ENCODE results near the gene PPEF1. TPM values are rescaled to one million over a fixed set of nuclear protein-coding genes. Genes with fewer than 3 reads are reported as not detected.

Gene PPEF1
- total and polyA plus RNA-seq, 2 of the 4 experiments (the other 2 are of a cell fraction) = not detected

DNA sequence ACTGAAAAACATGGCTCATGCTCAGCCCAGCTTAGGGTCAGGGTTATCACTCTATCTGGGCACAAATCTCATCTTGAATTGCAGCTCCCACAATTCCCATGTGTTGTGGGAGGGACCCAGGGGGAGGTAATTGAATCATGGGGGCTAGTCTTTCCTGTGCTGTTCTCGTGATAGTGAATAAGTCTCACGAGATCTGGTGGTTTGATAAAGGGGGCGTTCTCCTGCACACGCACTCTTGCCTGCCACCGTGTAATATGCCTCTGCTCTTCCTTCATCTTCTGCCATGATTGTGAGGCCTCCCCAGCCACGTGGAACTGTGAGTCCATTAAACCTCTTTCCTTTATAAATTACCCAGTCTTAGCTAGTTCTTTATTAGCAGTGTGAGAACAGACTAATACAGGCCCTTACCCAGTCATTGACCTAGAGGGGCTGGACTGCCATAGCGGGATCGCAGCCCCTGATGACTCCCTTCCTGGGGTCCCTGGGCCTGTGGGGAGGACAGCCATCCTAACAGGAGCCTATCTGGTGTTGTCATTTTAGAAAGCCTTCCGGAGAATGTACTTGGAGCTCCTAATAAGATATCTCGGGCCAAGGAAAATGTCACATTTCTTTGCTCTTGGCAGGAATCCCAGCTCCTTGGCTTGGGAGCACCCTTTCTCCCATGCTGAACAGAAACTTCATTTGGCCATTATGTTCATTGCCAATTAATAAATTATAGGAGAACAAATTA lies 163.9 kb downstream of the PPEF1 start:
- no peak overlapping the region for H4K91ac ChIP-seq (ENCODE audit: insufficient read depth, low read depth, low read length)
- DNase-seq (no peak), ATAC-seq (ENCODE audit: low read depth) (no peak)
- no peaks in the 10 kb centered on the region for H3K79me1 ChIP-seq (ENCODE audit: low read depth in 1 of 2, low read length in 2 of 2)
- CTCF ChIA-PET = interaction anchor here (0.8 kb wide), 1 partner anchor 461 kb away, joined by 3 read pairs; no protein-coding TSS in a partner anchor
- H3K56ac ChIP-seq (ENCODE audit: extremely low read depth, insufficient read depth, low read length) = no peak overlapping the region
- POLR2A ChIA-PET (ENCODE audit: unreplicated experiment) = no interaction called here
- no peaks in the 10 kb centered on the region for H3K36me3 ChIP-seq (ENCODE audit: control insufficient read depth, insufficient read depth, low read length)
- H2AFZ ChIP-seq (replicated peaks; ENCODE audit: low read length, poor library complexity) = no peak overlapping the region
- BruUV-seq (replicated peaks) = no TSS peak
- no peak overlapping the region for H3K9ac ChIP-seq (ENCODE audit: low read depth, low read length)
- no peak overlapping the region for H2BK5ac ChIP-seq (ENCODE audit: low read depth, low read length, poor library complexity, severe bottlenecking)
- TF ChIP-seq, protein P1, sequence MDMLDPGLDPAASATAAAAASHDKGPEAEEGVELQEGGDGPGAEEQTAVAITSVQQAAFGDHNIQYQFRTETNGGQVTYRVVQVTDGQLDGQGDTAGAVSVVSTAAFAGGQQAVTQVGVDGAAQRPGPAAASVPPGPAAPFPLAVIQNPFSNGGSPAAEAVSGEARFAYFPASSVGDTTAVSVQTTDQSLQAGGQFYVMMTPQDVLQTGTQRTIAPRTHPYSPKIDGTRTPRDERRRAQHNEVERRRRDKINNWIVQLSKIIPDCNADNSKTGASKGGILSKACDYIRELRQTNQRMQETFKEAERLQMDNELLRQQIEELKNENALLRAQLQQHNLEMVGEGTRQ (IDR thresholded peaks at IDR 0.05; ENCODE audit: low read depth, low read length) = no peak
- TF ChIP-seq MAFK (IDR thresholded peaks at IDR 0.05; ENCODE audit: low read depth, low read length) (no peak), RFX5 (IDR thresholded peaks at IDR 0.05; ENCODE audit: low read depth, low read length) (no peak)
- H3K27ac ChIP-seq (ENCODE audit: insufficient read depth, low read length) = no peak overlapping the region
- H2BK120ac ChIP-seq (ENCODE audit: low read depth, low read length) = no peak overlapping the region
- no peak overlapping the region for H3K23ac ChIP-seq (ENCODE audit: low read depth, low read length)
- dilution Hi-C loops (cut with HindIII; ENCODE audit: low sequenced_read_pairs, unreplicated experiment) (no loop called here), in situ Hi-C loops (cut with MboI; ENCODE audit: low sequenced_read_pairs) (no loop called here), intact Hi-C loops (cut with micrococcal nuclease) (no loop called here)
- H3K4me2 ChIP-seq (ENCODE audit: low read depth, low read length) = no peak overlapping the region
- H3K27me3 ChIP-seq (ENCODE audit: control insufficient read depth, insufficient read depth, low read length) = no peaks in the 10 kb centered on the region; the same call in 1 of the 2 replicates
- no peak overlapping the region for H4K5ac ChIP-seq (ENCODE audit: low read depth, low read length)
- H2AK9ac ChIP-seq (replicated peaks; ENCODE audit: low read depth, low read length, poor library complexity) = no peak overlapping the region
- no peak overlapping the region for H2BK20ac ChIP-seq (ENCODE audit: low read depth, low read length)
- peaks cover 2% of the 10 kb centered on the region; the same call in 1 of the 2 replicates for H3K4me1 ChIP-seq (ENCODE audit: control insufficient read depth, insufficient read depth, low read length)
- no peak overlapping the region for H4K8ac ChIP-seq (ENCODE audit: low read depth in 2 of 2, low read length in 2 of 2)
- no peak overlapping the region for H2BK15ac ChIP-seq (ENCODE audit: low read depth, low read length)
- H3K4ac ChIP-seq (ENCODE audit: low read depth, low read length) = no peak overlapping the region
- no peak overlapping the region for H3K4me3 ChIP-seq (ENCODE audit: insufficient read depth, low read depth, low read length)
- no peaks in the 10 kb centered on the region for H4K20me1 ChIP-seq (ENCODE audit: insufficient read depth, low read length)
- no peak overlapping the region for H2AK5ac ChIP-seq (ENCODE audit: low read depth, low read length)
- H3K18ac ChIP-seq (ENCODE audit: low read depth, low read length) = no peak overlapping the region
- H3K14ac ChIP-seq (replicated peaks; ENCODE audit: low read depth, low read length) = no peak overlapping the region
- no peaks in the 10 kb centered on the region for H3K9me3 ChIP-seq (ENCODE audit: control insufficient read depth, insufficient read depth, low read length)
- H3K9me1 ChIP-seq (ENCODE audit: insufficient read depth, low read length) = no peaks in the 10 kb centered on the region
- 57% methylated on average over 3 of the region's 10 CpGs; no CpG with 5 or more reads in 1 of the 2 experiments for WGBS, 2 experiments (ENCODE audit: extremely low coverage in 2 of 2, insufficient read length in 1 of 2)
